ENCODE measurements around the gene ETFA. TPM values are rescaled to one million over a fixed set of nuclear protein-coding genes. Genes with fewer than 3 reads are reported as not detected.
"Not testable (repeated sequence)": the region's sequence is repeated elsewhere in the genome, so short reads cannot be mapped to it uniquely, and the experiment has no call there.

Gene ETFA
- total RNA-seq, 1 donor from 2014 or later: 123 TPM

DNA sequence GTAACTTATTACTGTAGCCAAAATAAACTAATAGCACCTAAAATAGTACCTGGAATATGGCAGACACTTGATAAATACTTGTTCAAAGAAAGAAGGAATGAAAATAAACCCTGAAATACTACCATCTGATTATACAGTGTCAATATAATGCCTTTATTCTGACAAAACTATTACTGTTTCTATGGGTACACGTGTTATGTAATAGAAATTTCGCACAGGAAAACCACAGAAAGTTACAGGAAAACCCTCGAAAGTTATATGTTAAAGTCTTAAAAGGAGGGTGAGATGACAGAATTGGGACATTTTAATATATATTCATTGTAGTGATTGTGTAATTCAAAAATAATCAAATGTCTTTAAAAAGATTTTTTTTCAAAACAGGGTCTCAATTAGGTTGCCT, 28.8 kb downstream of the ETFA start:
- no peak for DNase-seq (ENCODE audit: low spot score)

GRCh38 chr15:76278651-76279050, 32.6 kb downstream of the ETFA start:
- DNase-seq (ENCODE audit: low spot score): no peak

- no peak for DNase-seq (ENCODE audit: low spot score)
Observed at GRCh38 chr15:76274821-76275220, 36.4 kb downstream of the ETFA start.

- no peak for DNase-seq (ENCODE audit: low spot score)
Observed at GRCh38 chr15:76274226-76274625, 37.0 kb downstream of the ETFA start.

DNA sequence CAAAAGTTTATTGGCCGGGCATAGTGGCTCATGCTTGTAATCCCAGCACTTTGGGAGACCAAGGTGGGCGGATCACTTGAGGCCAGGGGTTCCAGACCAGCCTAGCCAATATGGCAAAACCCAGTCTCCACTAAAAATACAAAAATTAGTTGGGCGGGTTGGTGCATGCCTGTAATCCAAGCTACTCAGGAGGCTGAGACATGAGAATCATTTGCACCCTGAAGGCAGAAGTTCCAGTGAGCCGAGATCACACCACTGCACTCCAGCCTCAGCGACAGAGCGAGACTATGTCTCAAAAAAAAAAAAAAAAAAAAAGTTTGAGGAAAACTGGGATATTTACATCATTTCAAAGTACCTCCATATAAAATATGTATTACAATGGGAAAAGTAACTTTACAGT, 40.4 kb downstream of the ETFA start:
- DNase-seq (ENCODE audit: low spot score): no peak

GRCh38 chr15:76267077-76267476, 44.2 kb downstream of the ETFA start:
- DNase-seq (ENCODE audit: low spot score): no peak

GRCh38 chr15:76265769-76266168, 45.5 kb downstream of the ETFA start:
- DNase-seq (ENCODE audit: low spot score): not testable (repeated sequence)

GRCh38 chr15:76260246-76260938, 50.9 kb downstream of the ETFA start:
- no peak for DNase-seq (ENCODE audit: low spot score)

DNA sequence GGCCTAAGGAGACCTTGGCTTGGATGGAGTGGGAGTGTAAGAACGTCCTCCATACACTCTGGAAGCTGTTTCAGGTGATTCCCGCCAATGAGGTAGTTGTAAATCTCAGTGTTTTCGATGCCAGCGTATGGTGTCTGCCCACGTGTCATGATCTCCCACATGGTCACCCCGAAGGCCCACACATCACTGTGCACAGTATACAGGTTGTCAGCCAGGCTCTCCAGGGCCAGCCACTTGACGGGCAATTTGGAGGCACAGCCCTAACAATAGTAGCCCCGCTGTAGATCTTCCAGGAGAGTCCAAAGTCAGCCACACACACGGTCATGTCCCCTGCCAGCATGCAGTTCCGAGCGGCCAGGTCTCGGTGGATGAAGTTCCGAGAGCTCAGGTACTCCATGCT, 51.9 kb downstream of the ETFA start:
- DNase-seq (ENCODE audit: low spot score): no peak

DNA sequence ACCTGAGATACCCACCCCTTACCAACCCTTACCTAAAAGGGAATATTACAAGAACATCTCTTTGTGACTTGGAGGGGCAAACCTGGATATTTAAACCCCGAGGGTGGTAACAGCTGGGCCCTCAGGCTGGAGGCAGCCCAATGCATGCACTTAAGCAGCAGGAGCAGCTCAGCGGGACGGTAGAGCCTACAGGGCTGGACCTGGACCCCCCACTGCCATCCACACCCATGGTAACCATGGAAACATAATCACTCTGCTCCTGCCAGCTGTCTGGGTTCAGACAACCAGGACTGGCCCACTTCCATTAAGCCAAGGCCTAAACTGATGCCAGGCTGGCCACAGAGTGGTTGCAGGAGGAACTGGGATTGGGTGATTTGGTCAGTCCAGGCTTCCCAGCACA, 52.8 kb downstream of the ETFA start:
- no peak for DNase-seq (ENCODE audit: low spot score)

GRCh38 chr15:76253691-76254473, 57.4 kb downstream of the ETFA start:
- no peak for DNase-seq (ENCODE audit: low spot score)

DNA sequence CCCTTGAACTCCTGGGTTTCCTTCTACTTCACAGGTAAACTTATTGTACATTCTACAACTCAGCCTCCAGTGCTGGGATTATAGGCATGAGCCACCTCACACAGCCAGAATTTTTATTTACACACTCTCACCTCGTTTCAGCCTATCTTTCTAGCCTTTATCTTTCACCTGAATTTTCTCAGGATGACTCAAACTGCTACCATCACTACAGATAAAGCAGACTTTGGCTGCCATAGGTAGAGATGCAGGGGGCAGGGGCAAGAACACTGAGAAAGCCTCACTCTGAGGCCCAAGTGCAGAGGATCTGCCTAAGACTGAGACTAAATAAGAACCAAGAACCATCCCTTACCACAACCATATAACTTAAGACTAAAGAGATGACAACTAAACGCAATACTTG, 59.0 kb downstream of the ETFA start:
- no peak for DNase-seq (ENCODE audit: low spot score)

GRCh38 chr15:76251717-76252116, 59.6 kb downstream of the ETFA start:
- no peak for DNase-seq (ENCODE audit: low spot score)

- DNase-seq (ENCODE audit: low spot score): no peak
Observed at GRCh38 chr15:76245072-76245610, 66.1 kb downstream of the ETFA start.

- no peak for DNase-seq (ENCODE audit: low spot score)
Observed at GRCh38 chr15:76239786-76240185, 71.5 kb downstream of the ETFA start.

DNA sequence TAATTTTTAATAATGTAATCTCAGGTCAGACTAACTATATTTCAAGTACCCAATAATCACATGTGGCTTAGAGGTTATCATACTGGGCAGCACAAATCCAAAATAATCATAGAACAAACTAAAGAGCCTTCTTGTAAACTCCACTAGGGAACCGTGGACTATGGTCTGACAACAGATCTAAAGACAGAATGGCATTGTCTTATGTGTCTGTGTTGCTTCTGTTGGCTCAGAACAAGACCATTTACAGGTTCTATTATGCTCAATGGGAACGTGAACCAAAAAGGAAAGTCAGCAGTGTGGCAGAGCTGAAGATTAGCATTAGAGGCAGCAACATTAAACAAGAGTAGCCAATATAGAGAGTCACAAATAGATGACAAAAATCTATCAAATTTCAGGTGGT, 74.9 kb downstream of the ETFA start:
- DNase-seq (ENCODE audit: low spot score): no peak

DNA sequence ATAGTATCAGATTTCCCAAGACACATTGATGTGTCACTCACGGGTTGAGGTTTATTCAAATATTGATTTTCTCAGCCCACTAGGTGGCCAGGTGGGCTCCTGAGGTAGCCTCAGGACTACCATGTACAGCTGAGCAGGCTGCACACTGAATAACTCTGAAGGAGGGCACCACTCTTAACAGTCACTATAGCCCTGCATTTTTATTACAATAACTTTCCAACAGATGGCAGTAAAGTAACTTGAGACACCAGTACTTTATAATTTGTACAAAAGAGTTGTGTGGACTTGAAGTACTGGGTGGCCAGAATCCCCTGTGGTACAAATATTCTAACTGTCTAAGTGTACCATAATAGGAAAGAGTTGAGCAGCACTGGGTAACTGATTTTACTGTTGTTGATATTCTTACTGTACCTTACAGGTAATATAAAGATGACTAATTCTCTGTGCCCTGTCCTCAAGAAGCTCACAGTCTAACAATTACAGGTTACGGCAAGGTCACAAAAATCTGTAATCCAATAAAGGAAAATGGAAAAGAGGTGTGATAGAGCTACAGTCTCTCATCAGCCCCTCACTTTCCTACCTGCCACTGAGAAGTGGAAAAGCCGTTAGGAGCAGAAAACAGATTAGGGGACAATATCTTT, 76.0 kb downstream of the ETFA start:
- no peak for DNase-seq (ENCODE audit: low spot score)

- DNase-seq (ENCODE audit: low spot score): no peak
Observed at GRCh38 chr15:76234337-76234889, 76.9 kb downstream of the ETFA start.

DNA sequence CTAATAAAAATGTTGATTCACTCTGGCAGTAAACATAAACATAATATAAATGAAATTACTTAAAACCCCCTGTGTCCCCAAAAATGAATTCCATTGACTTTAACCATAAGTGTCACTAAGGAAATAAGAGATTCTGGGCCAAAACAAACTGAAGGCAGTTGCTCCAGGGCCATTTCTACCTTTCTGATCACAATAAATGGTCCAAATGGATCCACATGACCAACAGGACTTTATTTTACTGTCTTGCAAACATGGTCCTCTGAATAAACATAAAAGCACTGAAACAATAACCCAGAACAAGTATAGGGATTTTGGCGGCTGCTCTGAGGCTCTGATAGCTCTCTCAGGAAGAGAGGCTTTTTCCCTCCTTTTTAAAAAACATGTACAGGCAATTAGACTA, 77.3 kb downstream of the ETFA start:
- no peak for DNase-seq (ENCODE audit: low spot score)

DNA sequence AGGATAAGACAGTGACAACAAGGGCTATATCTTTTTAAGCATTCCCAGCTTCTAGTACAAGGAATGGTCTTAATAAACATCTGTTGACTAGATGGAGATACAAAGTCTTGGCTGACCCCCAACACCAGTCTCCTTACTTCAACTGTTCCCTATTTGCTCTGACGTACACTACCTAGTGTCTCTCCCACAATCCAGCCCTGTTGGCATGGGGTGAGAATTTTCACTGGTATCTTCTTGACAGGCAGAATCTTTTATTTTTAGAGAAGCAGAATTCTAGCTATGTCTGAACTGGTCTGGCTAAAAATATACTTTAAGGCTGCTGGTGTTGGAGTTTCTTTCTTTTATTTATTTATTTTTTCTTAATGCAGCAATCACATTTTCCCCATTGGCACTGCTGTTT, 82.0 kb downstream of the ETFA start:
- no peak for DNase-seq (ENCODE audit: low spot score)

- DNase-seq (ENCODE audit: low spot score): no peak
Observed at GRCh38 chr15:76223521-76223920, 87.7 kb downstream of the ETFA start.

- no peak for DNase-seq (ENCODE audit: low spot score)
Observed at GRCh38 chr15:76222159-76222558, 89.1 kb downstream of the ETFA start.

Measured in ureter (tissue), 1 donor.